Panc1 (cell line): ENCODE data around the gene GZMM. TPM values are rescaled to one million over a fixed set of nuclear protein-coding genes. Genes with fewer than 3 reads are reported as not detected.

Source experiments
- ATAC-seq: fragments of 200-7000 bp; cut with Tn5 transposase; 2 replicates; pipeline ENCODE4 v1.9.1; 2020; ENCODE audit warnings: mild to moderate bottlenecking, moderate library complexity
- BruUV-seq: library from RNA; stranded (reverse); fragments of 400-500 nt; replicated peaks from 2 replicates; lab custom pipeline; 2021; lab: Mats Ljungman, UMichigan
- CTCF ChIA-PET: fragments of 300-600 bp; sonication (Branson Sonifier 250); formaldehyde crosslinking; loops from one replicate; lab custom pipeline; 2022; ENCODE audit warnings: antibody characterized with exemption; lab: Charles Lee
- POLR2A ChIA-PET: fragments of 300-600 bp; sonication (Branson Sonifier 250); formaldehyde crosslinking; loops from one replicate; lab custom pipeline; 2022; ENCODE audit warnings: antibody characterized with exemption; lab: Charles Lee
- DNase-seq: peaks from one replicate; pipeline ENCODE4 v3.0.0-alpha.2; 2010; ENCODE audit warnings: low read depth, low spot score
- H3K27ac ChIP-seq: 2 replicates; pipeline ENCODE4 v1.5.1; 2011; ENCODE audit warnings: mild to moderate bottlenecking, low read length, inconsistent platforms
- H3K27me3 ChIP-seq: fragments of 200-500 bp; sonication (Bioruptor generic); 2 replicates; pipeline ENCODE4 v1.6.0; 2014; ENCODE audit warnings: low read length, inconsistent platforms; ENCODE audit not compliant: control insufficient read depth, insufficient read depth
- H3K36me3 ChIP-seq: fragments of 200-500 bp; sonication (Bioruptor generic); 2 replicates; pipeline ENCODE4 v1.5.1; 2014; ENCODE audit warnings: inconsistent platforms, mild to moderate bottlenecking, low read length, moderate library complexity; ENCODE audit not compliant: control insufficient read depth, insufficient read depth
- H3K4me1 ChIP-seq: 2 replicates; pipeline ENCODE4 v1.5.1; 2011; ENCODE audit warnings: inconsistent platforms, mild to moderate bottlenecking, low read length, moderate library complexity; ENCODE audit not compliant: control insufficient read depth, insufficient read depth
- H3K4me3 ChIP-seq, 2 experiments: 2 replicates each; pipeline ENCODE4 v1.5.1; 2011 to 2012; ENCODE audit warnings: low read depth in 2 of 2, low read length in 2 of 2, mild to moderate bottlenecking in 2 of 2, inconsistent platforms in 1 of 2, moderate library complexity in 1 of 2
- H3K9me3 ChIP-seq: fragments of 200-500 bp; sonication (Bioruptor generic); 2 replicates; pipeline ENCODE4 v1.5.1; 2014; ENCODE audit warnings: low read depth, mild to moderate bottlenecking, inconsistent platforms, low read length, moderate library complexity; ENCODE audit not compliant: control insufficient read depth, insufficient read depth
- POLR2AphosphoS5 ChIP-seq: IDR thresholded peaks from 2 replicates; pipeline ENCODE4 v1.6.1; 2012; ENCODE audit warnings: mild to moderate bottlenecking, low read depth, low read length, moderate library complexity
- SIN3A ChIP-seq: IDR thresholded peaks from 2 replicates; pipeline ENCODE4 v1.6.1; 2012; ENCODE audit warnings: low read depth, mild to moderate bottlenecking, low read length, moderate library complexity, borderline replicate concordance; ENCODE audit not compliant: insufficient read depth
- TCF7L2 ChIP-seq: IDR thresholded peaks from 2 replicates; pipeline ENCODE4 v1.6.1; 2011; ENCODE audit warnings: mild to moderate bottlenecking, low read depth, low read length, inconsistent platforms
- in situ Hi-C: cut with HindIII; loops from 2 replicates; pipeline ENCODE4 v1.10.0; 2016; ENCODE audit warnings: low sequenced_read_pairs, low pct_unique_long_range_greater_than_20kb
- intact Hi-C: fragments of 100-400 bp; cut with micrococcal nuclease; formaldehyde crosslinking; loops from one replicate; pipeline ENCODE4 v1.10.0; 2022; ENCODE audit not compliant: unreplicated experiment
- total RNA-seq: library from RNA; stranded (reverse); gene quantifications from one replicate; pipeline ENCODE4 v1.2.1, GENCODE V29; 2021; ENCODE audit not compliant: unreplicated experiment
- TF ChIP-seq, protein P1 (sequence below): fragments of 450-650 bp; IDR thresholded peaks from 2 replicates; pipeline ENCODE4 v1.5.1; 2017; ENCODE audit warnings: mild to moderate bottlenecking
- TF ChIP-seq, protein P2 (sequence below), 2 experiments: IDR thresholded peaks; 2 replicates each; pipeline ENCODE4 v1.6.1; 2011 to 2012; ENCODE audit warnings: low read depth in 2 of 2, control low read depth in 1 of 2, low read length in 1 of 2, mild to moderate bottlenecking in 1 of 2, moderate library complexity in 1 of 2; ENCODE audit not compliant: insufficient read depth in 1 of 2

GZMM gene
- total RNA-seq, 1 experiment from 2014 or later, result 0.69 TPM

DNA sequence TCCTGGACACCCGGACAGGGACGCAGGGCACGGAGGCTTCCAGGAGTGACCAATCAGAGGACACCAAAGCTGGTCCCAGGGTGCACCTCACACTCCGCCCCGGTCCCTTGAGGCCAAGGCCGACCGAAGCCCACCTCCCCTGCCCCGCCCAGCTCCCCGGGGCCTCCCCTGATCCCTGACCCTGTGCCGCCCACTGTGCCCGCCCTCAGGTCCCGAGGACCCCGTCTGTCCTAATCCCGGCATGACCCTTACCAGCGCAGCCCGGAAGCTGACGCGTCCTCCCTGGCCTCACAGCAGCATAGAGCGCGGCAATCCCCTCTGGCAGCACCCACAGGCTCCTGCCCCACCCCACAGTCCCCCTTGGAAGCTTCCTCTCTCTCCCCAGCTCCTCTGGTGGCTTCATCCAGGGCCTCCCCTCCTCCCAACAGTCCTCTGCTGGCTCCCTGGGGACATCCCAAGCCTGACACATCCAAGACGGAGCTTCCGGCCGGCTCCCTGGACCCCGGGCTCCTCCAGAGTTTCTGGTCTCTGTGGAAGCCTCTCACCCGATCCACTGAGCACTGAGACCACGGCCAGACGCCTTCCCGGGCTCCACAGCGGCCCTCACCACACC lies 19.7 kb upstream of the GZMM start:
- BruUV-seq, result no TSS peak
- no peaks in the 10 kb centered on the region for H3K36me3 ChIP-seq
- ATAC-seq, result peak; percentile 46
- no peak overlapping the region for H3K27ac ChIP-seq
- no peak for TF ChIP-seq SIN3A
- no peak for TF ChIP-seq TCF7L2
- TF ChIP-seq, protein P1, sequence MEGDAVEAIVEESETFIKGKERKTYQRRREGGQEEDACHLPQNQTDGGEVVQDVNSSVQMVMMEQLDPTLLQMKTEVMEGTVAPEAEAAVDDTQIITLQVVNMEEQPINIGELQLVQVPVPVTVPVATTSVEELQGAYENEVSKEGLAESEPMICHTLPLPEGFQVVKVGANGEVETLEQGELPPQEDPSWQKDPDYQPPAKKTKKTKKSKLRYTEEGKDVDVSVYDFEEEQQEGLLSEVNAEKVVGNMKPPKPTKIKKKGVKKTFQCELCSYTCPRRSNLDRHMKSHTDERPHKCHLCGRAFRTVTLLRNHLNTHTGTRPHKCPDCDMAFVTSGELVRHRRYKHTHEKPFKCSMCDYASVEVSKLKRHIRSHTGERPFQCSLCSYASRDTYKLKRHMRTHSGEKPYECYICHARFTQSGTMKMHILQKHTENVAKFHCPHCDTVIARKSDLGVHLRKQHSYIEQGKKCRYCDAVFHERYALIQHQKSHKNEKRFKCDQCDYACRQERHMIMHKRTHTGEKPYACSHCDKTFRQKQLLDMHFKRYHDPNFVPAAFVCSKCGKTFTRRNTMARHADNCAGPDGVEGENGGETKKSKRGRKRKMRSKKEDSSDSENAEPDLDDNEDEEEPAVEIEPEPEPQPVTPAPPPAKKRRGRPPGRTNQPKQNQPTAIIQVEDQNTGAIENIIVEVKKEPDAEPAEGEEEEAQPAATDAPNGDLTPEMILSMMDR, result no peak
- no peak for TF ChIP-seq POLR2AphosphoS5
- TF ChIP-seq, protein P2, sequence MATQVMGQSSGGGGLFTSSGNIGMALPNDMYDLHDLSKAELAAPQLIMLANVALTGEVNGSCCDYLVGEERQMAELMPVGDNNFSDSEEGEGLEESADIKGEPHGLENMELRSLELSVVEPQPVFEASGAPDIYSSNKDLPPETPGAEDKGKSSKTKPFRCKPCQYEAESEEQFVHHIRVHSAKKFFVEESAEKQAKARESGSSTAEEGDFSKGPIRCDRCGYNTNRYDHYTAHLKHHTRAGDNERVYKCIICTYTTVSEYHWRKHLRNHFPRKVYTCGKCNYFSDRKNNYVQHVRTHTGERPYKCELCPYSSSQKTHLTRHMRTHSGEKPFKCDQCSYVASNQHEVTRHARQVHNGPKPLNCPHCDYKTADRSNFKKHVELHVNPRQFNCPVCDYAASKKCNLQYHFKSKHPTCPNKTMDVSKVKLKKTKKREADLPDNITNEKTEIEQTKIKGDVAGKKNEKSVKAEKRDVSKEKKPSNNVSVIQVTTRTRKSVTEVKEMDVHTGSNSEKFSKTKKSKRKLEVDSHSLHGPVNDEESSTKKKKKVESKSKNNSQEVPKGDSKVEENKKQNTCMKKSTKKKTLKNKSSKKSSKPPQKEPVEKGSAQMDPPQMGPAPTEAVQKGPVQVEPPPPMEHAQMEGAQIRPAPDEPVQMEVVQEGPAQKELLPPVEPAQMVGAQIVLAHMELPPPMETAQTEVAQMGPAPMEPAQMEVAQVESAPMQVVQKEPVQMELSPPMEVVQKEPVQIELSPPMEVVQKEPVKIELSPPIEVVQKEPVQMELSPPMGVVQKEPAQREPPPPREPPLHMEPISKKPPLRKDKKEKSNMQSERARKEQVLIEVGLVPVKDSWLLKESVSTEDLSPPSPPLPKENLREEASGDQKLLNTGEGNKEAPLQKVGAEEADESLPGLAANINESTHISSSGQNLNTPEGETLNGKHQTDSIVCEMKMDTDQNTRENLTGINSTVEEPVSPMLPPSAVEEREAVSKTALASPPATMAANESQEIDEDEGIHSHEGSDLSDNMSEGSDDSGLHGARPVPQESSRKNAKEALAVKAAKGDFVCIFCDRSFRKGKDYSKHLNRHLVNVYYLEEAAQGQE (IDR thresholded peaks at IDR 0.05; ENCODE audit: insufficient read depth in 1 of 2, low read depth in 2 of 2, low read length in 1 of 2), result no peak
- ChIA-PET CTCF (interaction anchor here (1.2 kb wide), 1 partner anchor 13 kb away, joined by 3 read pairs; no protein-coding TSS in a partner anchor), POLR2A (no interaction called here)
- H3K9me3 ChIP-seq, result no peaks in the 10 kb centered on the region
- DNase-seq, result no peak
- no peaks in the 10 kb centered on the region for H3K27me3 ChIP-seq
- H3K4me1 ChIP-seq, result peaks cover 7% of the 10 kb centered on the region; the same call in 1 of the 2 replicates
- in situ Hi-C loops (no loop called here), intact Hi-C loops (no loop called here)
- no peak overlapping the region for H3K4me3 ChIP-seq

DNA sequence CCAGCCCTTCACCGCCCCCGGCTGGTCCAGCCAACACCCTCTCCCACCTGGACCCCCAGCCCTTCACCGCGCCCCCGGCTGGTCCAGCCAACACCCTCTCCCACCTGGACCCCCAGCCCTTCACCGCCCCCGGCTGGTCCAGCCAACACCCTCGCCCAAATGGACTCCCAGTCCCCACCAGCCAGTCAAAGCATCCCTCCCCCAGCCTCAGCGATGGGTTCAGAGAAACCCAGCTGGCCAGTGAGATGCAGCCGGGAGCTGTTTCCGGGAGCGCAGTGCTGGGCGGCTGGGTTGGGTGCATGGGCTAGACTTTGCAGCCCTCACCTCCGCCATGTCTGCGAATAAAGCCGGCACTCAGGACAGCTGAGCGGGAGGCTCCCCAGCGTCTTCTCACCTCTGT lies 18.8 kb upstream of the GZMM start:
- no peak for TF ChIP-seq POLR2AphosphoS5
- TF ChIP-seq TCF7L2, result no peak
- TF ChIP-seq SIN3A, result no peak
- TF ChIP-seq, protein P1, result no peak
- TF ChIP-seq, protein P2 (IDR thresholded peaks at IDR 0.05; ENCODE audit: insufficient read depth in 1 of 2, low read depth in 2 of 2, low read length in 1 of 2), result no peak
- no peak for DNase-seq
- in situ Hi-C loops, result no loop called here

More for the DNA sequence above, 18.8 kb upstream of the GZMM start:
- peak; percentile 24 for ATAC-seq
- intact Hi-C loops, result no loop called here
- Histone ChIP-seq H3K27ac (no peak overlapping the region), H3K27me3 (no peaks in the 10 kb centered on the region), H3K4me3 (no peak overlapping the region), H3K9me3 (no peaks in the 10 kb centered on the region), H3K36me3 (no peaks in the 10 kb centered on the region), H3K4me1 (peaks cover 7% of the 10 kb centered on the region; the same call in 1 of the 2 replicates)
- CTCF ChIA-PET, result interaction anchor here (1.2 kb wide), 1 partner anchor 14 kb away, joined by 3 read pairs; no protein-coding TSS in a partner anchor
- BruUV-seq, result no TSS peak
- POLR2A ChIA-PET, result no interaction called here
